Measurements from ENCODE around the gene NLRC4.
"Not testable (repeated sequence)": the region's sequence is repeated elsewhere in the genome, so short reads cannot be mapped to it uniquely, and the experiment has no call there.

Gene NLRC4

GRCh38 chr2:32264422-32265105, at the start of gene NLRC4:
Gene NLRC4, minus strand, starts transcription at chr2:32264886. Its CDS starts 8,111 bp downstream, at chr2:32256775.
- no peak for DNase-seq (ENCODE audit: low read depth in 2 of 2)

DNA sequence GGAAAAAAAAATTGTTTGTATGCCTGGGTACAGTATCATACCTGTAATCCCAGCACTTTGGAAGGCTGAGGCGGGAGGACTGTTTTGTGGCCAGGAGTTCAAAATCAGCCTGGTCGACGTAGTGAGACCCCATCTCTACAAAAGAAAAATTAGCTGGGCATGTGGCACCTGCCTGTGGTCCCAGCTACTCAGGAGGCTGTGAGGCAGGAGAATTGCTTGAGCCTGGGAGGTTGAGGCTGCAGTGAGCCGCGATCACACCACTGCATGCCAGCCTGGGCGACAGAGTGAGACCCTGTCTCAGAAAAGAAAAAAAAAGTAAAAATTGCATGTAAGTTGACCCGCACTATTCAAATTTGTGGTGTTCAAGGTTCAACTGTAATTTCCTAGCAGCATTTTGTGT, 45.9 kb upstream of the NLRC4 start:
- no peak for DNase-seq (ENCODE audit: low read depth in 2 of 2)

GRCh38 chr2:32293966-32294562, 29.4 kb upstream of the NLRC4 start:
- DNase-seq (ENCODE audit: low read depth in 2 of 2), result not testable (repeated sequence)

GRCh38 chr2:32293493-32293892, 28.8 kb upstream of the NLRC4 start:
- not testable (repeated sequence) for DNase-seq (ENCODE audit: low read depth in 2 of 2)

DNA sequence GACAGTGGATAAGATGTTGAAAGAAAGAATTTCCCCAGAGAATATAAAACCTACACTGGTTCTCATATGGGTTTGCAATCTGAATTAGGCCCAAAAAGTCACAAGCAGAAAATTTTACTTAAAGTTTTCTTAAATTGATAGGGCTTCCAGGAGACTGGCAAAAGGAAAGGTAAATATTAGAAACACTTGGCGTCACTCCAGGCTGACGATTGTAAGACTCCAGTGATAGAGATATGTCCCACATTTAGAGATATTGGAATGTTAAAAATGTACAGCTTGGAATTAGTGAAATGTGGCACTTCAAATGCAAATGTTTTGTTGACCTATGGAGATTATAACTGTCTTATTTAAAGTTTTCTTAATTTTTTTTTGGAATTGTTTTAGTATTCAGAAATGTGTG, 27.1 kb upstream of the NLRC4 start:
- no peak for DNase-seq (ENCODE audit: low read depth in 2 of 2)

- DNase-seq (ENCODE audit: low read depth in 2 of 2), result no peak
These were observed 25.3 kb upstream of the NLRC4 start for GRCh38 chr2:32290000-32290339.

DNA sequence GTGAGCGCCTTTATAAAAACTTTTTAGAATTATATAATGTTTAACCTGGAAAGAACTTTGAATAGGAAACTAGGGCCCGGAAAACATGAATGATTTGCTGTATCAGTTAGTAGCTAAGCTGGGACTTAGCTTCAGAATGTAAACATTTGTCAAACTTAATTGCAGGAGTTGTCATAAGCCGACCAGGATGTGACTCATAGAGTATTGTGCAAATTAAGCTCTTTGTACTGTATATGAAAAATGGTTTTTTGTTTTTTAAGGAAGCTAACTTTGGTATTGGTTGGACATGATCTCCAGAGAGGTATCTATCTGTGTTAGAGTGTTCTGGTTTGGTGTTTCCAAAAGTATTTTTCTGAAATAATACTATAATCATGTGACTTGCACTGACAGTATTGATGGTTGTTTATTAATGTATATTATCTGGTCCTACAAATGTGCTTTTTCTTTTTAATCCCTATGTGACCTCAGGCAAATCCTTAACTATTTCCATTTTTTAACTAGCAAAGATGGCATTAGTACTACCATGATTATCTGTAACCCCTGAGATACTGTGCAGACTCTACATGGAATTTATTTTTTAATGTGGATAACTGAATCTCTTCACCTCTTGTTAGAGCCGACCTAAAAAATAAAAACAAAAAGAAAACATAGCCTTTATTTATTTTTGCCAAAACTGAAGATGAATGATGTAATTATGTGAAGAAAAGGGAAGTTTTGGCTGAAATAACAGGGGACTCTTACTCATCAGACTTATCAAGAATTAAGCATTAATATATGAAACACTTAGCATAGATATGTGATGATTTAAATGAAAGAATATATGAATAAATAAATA, 24.7 kb upstream of the NLRC4 start:
- DNase-seq (ENCODE audit: low read depth in 2 of 2), result no peak

DNA sequence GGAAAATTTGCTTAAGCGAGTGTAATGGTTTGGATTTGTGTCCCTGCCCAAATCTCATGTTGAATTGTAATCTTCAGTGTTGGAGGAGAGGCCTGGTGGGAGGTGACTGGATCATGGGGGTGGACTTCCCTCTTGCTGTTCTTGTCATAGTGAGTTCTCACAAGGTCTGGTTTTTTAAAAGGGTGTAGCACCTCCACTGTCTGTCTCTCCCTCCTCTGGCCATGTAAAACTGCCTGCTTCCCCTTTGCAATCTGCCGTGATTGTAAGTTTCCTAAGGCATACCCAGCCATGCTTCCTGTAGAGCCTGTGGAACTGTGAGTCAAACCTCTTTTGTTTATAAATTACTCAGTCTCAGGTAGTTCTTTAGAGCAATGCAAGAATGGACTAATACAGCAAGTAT, 19.6 kb upstream of the NLRC4 start:
- no peak for DNase-seq (ENCODE audit: low read depth in 2 of 2)

- no peak for DNase-seq (ENCODE audit: low read depth in 2 of 2)
These were observed 13.8 kb upstream of the NLRC4 start for GRCh38 chr2:32278478-32278853.

DNA sequence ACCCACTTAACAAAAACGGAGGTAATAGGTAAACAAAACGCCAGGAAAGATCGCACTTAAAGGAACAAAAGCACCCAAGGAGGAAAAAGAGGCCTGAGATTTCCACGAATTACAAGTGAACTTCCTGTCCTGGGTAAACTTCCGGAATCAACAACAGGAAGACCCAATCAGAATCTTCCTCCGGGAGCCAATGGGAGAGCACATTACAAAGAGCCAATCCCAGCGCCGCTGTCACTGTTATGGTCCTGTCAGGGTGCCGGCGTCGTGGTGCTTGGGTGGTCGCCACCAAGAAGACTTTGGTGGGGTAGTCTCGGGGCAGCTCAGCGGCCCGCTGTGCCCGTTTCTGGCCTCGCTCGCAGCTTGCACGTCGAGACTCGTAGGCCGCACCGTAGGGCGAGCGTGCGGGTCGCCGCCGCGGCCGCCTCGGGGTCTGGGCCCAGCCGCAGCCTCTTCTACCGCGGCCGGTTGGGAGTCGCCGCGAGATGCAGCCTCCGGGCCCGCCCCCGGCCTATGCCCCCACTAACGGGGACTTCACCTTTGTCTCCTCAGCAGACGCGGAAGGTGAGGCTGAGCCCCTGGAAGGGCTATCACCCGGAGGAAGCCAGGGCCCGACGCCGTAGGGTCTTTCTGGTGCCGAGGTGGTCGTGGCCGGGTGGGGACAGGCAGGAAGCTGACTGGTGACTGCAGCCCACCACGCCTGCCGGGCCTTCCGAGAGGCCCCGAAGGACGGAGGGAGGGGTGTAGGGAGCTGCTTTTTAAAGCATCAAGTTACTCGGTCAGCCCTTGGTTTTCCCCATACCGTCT, 13.2 kb upstream of the NLRC4 start, which contains the start of gene YIPF4:
Gene YIPF4, plus strand, starts transcription at position 231 of the 804 bp plus-strand sequence. Its CDS starts 252 bp downstream, at position 483.
- peak; percentile 82 to 86 for DNase-seq (ENCODE audit: low read depth in 2 of 2)

- no peak for DNase-seq (ENCODE audit: low read depth in 2 of 2)
These were observed 12.6 kb upstream of the NLRC4 start for GRCh38 chr2:32277363-32277673.

GRCh38 chr2:32275790-32276189, 11.1 kb upstream of the NLRC4 start:
- not testable (repeated sequence) for DNase-seq (ENCODE audit: low read depth in 2 of 2)

GRCh38 chr2:32274289-32274688, 9.6 kb upstream of the NLRC4 start:
- DNase-seq (ENCODE audit: low read depth in 2 of 2), result no peak

DNA sequence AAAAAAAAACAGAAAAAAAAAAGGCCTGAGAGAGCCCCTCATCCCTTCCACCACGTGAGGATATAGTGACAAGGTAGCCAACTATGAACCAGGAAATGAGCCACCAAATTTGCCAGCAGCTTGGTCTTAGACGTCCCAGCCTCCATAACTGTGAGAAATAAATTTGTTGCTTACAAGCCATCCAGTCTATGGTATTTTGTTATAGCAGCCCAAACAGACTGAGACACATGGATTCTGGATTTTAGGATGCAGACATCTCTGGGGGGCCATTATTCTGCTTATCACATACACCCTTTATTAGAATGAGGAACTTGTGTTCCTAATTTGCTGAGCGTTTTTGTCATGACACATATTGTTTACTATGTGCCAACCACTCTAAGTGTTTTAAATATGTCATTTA, 7.6 kb upstream of the NLRC4 start:
- no peak for DNase-seq (ENCODE audit: low read depth in 2 of 2)

GRCh38 chr2:32271063-32271462, 6.4 kb upstream of the NLRC4 start:
- DNase-seq (ENCODE audit: low read depth in 2 of 2), result no peak

DNA sequence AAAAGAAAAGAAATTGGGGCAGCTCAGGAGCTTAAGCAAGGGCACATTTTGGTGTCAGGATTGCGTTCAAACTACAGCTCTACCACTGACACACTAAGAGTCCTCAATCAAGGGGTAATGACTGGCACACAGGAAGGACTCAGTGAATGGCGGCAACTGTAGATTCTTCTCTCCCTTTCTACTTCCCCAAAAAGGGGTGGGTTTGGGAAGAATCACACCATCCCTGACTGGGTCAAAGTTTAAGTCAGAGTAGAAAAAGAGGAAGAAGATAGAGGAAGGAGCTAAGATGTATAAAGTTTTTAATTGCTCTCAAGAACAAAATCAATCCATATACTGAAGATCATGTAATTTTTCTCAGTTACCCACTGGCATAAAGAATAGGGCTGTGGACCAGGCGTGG, 2.6 kb downstream of the NLRC4 start:
- no peak for DNase-seq (ENCODE audit: low read depth in 2 of 2)

DNA sequence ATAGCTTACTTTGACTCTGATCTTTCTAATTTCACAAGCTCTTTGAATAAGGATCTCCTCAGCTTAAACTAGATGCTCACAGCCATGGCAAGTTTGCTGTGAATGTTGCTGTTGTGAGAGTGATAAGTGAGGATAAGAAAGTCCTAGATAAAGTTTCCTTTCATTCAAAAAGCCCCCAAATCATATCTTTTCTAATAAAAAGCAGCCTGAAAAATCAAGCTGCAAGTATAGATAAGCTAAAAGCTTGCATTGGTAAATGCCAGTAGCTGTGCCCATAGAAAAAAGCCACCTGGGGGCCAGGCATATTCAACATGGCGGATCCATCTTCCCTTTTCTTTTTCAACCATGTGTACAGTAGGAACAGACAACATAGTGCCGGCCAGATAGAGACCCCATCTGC, 4.3 kb downstream of the NLRC4 start:
- DNase-seq (ENCODE audit: low read depth in 2 of 2), result no peak

GRCh38 chr2:32258242-32258641, 6.4 kb downstream of the NLRC4 start:
- DNase-seq (ENCODE audit: low read depth in 2 of 2), result no peak

DNA sequence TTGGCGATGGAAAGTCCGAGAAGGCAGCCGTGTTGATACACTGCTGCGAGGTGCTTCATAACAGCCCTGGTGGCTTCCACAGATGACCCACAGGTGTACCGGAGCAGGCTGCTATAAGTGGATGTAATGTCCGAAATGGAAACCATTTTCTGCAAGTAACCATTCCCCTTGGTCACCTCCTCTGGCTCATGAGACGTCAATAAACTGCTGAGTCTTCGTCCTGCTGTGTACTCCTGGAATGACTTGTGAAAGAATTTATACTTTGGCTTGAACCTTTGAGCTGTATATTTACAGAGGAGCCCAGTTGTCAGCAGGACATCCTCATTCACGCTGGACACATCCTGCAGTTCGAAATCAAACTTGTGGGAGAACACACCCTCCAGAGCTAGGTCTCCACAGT, 14.4 kb downstream of the NLRC4 start:
- DNase-seq (ENCODE audit: low read depth in 2 of 2), result no peak

DNA sequence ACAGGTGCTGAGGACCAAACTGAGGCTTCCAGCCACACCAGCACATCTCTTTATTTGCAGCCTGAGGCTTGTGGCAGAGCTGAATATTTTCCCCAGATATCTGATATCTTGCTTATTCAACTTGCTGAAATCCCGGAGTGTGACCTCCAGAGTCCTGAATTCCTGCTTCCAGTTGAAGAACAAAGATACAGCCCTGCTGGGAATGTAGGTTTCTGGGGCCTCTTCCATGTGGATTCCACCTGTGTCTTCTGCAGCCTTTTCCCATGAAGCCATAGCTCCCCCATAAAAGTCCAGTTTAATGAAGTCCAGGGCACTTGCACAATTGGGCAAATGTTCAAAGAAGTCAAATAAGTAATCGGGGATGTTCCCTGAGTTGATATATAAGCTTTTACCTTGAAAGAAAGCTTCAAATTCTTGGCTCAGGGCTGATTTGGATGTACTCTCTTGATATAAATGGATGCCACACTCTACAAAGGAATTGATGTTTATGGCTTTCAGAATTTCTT, 14.9 kb downstream of the NLRC4 start:
- DNase-seq (ENCODE audit: low read depth in 2 of 2), result no peak

DNA sequence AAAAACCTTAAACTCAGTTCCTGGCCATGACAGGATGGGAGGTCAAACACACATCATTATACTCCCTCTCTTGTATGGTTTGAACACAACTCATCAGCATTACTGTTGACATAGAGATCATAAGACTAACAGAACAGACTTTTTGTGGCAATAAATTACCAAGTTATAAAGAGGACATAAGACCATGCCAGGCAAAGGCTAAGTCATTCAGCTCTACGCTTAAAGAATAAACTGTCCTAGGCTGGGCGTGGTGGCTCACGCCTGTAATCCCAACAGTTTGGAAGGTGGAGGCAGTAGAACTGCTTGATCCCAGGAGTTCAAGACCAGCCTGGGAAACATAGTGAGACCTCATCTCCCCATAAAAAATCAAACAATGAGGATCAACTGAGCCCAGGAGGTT, 16.4 kb downstream of the NLRC4 start:
- DNase-seq (ENCODE audit: low read depth in 2 of 2), result no peak

- no peak for DNase-seq (ENCODE audit: low read depth in 2 of 2)
These were observed 17.8 kb downstream of the NLRC4 start for GRCh38 chr2:32246911-32247310.

Data from stimulated activated CD8-positive, alpha-beta memory T cell treated with anti-CD3 and anti-CD28 coated beads, Interleukin-7, amount 100 ng/mL, for 1 hour (primary cell).